ENCODE measurements around the gene MALRD1.
A peak's percentile ranks its signal among the peaks of the same experiment; 100 is the strongest.

MALRD1 gene

GRCh38 chr10:19200211-19200610 is 151.6 kb downstream of the MALRD1 start:
- no peak overlapping the region for H3K4me3 ChIP-seq (ENCODE audit: low read length)
- DNase-seq (ENCODE audit: low read depth) = peak; percentile 18
- TF ChIP-seq CTCF (conservative IDR thresholded peaks at IDR 0.05; ENCODE audit: low read depth, low read length) = no peak

- TF ChIP-seq CTCF (conservative IDR thresholded peaks at IDR 0.05; ENCODE audit: low read depth, low read length) = no peak
- H3K4me3 ChIP-seq (ENCODE audit: low read length) = no peak overlapping the region
- peak; percentile 9 for DNase-seq (ENCODE audit: low read depth)
Observed at GRCh38 chr10:19204246-19204917, 155.8 kb downstream of the MALRD1 start.

- TF ChIP-seq CTCF (conservative IDR thresholded peaks at IDR 0.05; ENCODE audit: low read depth, low read length) = no peak
- no peak overlapping the region for H3K4me3 ChIP-seq (ENCODE audit: low read length)
- no peak for DNase-seq (ENCODE audit: low read depth)
Observed at GRCh38 chr10:19209319-19209718, 160.7 kb downstream of the MALRD1 start.

GRCh38 chr10:19212590-19212989 is 164.0 kb downstream of the MALRD1 start:
- no peak for DNase-seq (ENCODE audit: low read depth)
- H3K4me3 ChIP-seq (ENCODE audit: low read length) = no peak overlapping the region
- TF ChIP-seq CTCF (conservative IDR thresholded peaks at IDR 0.05; ENCODE audit: low read depth, low read length) = no peak

GRCh38 chr10:19221216-19221615 is 172.6 kb downstream of the MALRD1 start:
- no peak for TF ChIP-seq CTCF (conservative IDR thresholded peaks at IDR 0.05; ENCODE audit: low read depth, low read length)
- no peak for DNase-seq (ENCODE audit: low read depth)
- no peak overlapping the region for H3K4me3 ChIP-seq (ENCODE audit: low read length)

GRCh38 chr10:19226025-19226424 is 177.4 kb downstream of the MALRD1 start:
- no peak overlapping the region for H3K4me3 ChIP-seq (ENCODE audit: low read length)
- no peak for TF ChIP-seq CTCF (conservative IDR thresholded peaks at IDR 0.05; ENCODE audit: low read depth, low read length)
- DNase-seq (ENCODE audit: low read depth) = no peak

GRCh38 chr10:19231034-19231433 is 182.4 kb downstream of the MALRD1 start:
- DNase-seq (ENCODE audit: low read depth) = no peak
- H3K4me3 ChIP-seq (ENCODE audit: low read length) = no peak overlapping the region
- TF ChIP-seq CTCF (conservative IDR thresholded peaks at IDR 0.05; ENCODE audit: low read depth, low read length) = peak; percentile 30
